Stomach (tissue), 9 donors: ENCODE data around the gene CACNA2D3. TPM values are rescaled to one million over a fixed set of nuclear protein-coding genes. Genes with fewer than 3 reads are reported as not detected.

Source experiments
- DNase-seq, 2 donors: peaks; one replicate each; pipeline versions ENCODE4 v3.0.0 to v3.0.0-alpha.2; 2013 to 2019
- H3K27ac ChIP-seq, 5 donors: fragments of 200-600 bp in 4 of 5; sonication (generic) in 4 of 5; one replicate each; pipeline ENCODE4 v1.5.1; 2013 to 2019; ENCODE audit warnings: mild to moderate bottlenecking in 1 of 5, moderate library complexity in 1 of 5
- H3K27me3 ChIP-seq, 3 donors: fragments of 200-600 bp; sonication (generic); one replicate each; pipeline ENCODE4 v1.5.1; 2017 to 2019; ENCODE audit warnings: mixed run types in 1 of 3
- H3K36me3 ChIP-seq, 4 donors: fragments of 200-600 bp; sonication (generic); 1 replicate in 3 of 4; 2 replicates in 1 of 4; pipeline ENCODE4 v1.5.1; 2016 to 2019
- H3K4me1 ChIP-seq, 4 donors: fragments of 200-600 bp; sonication (generic); one replicate each; pipeline ENCODE4 v1.5.1; 2016 to 2019
- H3K4me3 ChIP-seq, 4 donors: fragments of 200-600 bp; sonication (generic) in 3 of 4; one replicate each; pipeline ENCODE4 v1.5.1; 2016 to 2019; ENCODE audit warnings: mild to moderate bottlenecking in 1 of 4
- H3K9me3 ChIP-seq, 4 donors: fragments of 200-600 bp; sonication (generic); one replicate each; pipeline ENCODE4 v1.5.1; 2016 to 2019
- EP300 ChIP-seq: sonication (generic); formaldehyde crosslinking; IDR thresholded peaks from one replicate; pipeline ENCODE4 v1.6.1; 2017; ENCODE audit warnings: antibody characterized with exemption
- POLR2A ChIP-seq, 4 donors: fragments of 450-650 bp; IDR thresholded peaks; one replicate each; pipeline ENCODE4 v1.6.1; 2016; ENCODE audit warnings: antibody characterized with exemption in 4 of 4, control low read depth in 2 of 4, mild to moderate bottlenecking in 1 of 4, moderate library complexity in 1 of 4
- POLR2AphosphoS5 ChIP-seq, 3 donors: sonication (generic); formaldehyde crosslinking; IDR thresholded peaks; one replicate each; pipeline ENCODE4 v1.6.1; 2016; ENCODE audit warnings: antibody characterized with exemption in 3 of 3
- WGBS, 5 donors: extraction: QIAGEN DNeasy Blood & Tissue Kit in 3 of 5; methylation state at CpG; one replicate each; pipeline versions ENCODE4 v1.1.5 to v1.1.7; 2013 to 2018; 5-methylcytosine and 5-hydroxymethylcytosine counted together
- intact Hi-C: fragments of 100-400 bp; cut with DNase I; formaldehyde crosslinking; loops from one replicate; pipeline ENCODE4 v1.15.1; 2023; ENCODE audit warnings: low total_unique reads
- polyA plus RNA-seq, 3 donors: library from polyadenylated mRNA; stranded (reverse); fragments of 200-250 nt; gene quantifications; one replicate each; pipeline ENCODE4 v1.2.3, GENCODE V29; 2013
- total RNA-seq, 5 donors: library from RNA; depleted of rRNA; stranded (reverse); fragments of >200 nt; gene quantifications; one replicate each; pipeline versions ENCODE4 v1.1.0 to v1.2.3, GENCODE V29; 2014 to 2016
- TF ChIP-seq, protein P1 (sequence below), 7 experiments: fragments of 450-650 bp in 4 of 7; fragments of 200-600 bp in 3 of 7; sonication (generic) in 3 of 7; IDR thresholded peaks; one replicate each; pipeline ENCODE4 v1.5.1; 2016 to 2019; ENCODE audit warnings: antibody characterized with exemption in 7 of 7, control low read depth in 2 of 7, mild to moderate bottlenecking in 1 of 7
- donor health status: healthy with polysubstance abuse.
- donor health status: Bipolar disorder and iron deficiency.
- donor health status: healthy.

The CACNA2D3 gene
- total and polyA plus RNA-seq, 8 donors = 0.56 to 54.0 (median 2.9) TPM; not detected in 1

DNA sequence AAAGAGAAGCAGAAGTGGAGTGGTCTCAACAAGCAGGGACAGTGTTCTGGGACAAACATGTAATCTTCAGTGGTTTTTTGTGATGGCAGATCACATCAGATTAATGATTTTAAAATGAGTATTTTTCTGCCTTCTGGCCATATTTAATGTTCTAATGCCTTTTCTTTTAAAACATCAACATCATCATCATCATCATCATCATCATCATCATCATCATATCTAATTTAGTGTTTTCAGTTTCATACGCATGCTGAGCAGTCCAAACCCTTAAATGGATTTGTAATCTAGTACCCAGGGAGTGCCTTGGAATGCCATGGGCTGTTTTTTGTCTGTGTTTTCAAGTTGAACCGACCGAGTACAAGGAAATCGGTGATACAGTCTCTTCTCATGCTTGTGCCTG, 68.9 kb downstream of the CACNA2D3 start:
- H3K4me3 ChIP-seq = no peak overlapping the region
- no peak for TF ChIP-seq POLR2AphosphoS5 (IDR thresholded peaks at IDR 0.05)
- TF ChIP-seq EP300 = no peak
- TF ChIP-seq POLR2A (IDR thresholded peaks at IDR 0.05) = no peak
- TF ChIP-seq, protein P1, sequence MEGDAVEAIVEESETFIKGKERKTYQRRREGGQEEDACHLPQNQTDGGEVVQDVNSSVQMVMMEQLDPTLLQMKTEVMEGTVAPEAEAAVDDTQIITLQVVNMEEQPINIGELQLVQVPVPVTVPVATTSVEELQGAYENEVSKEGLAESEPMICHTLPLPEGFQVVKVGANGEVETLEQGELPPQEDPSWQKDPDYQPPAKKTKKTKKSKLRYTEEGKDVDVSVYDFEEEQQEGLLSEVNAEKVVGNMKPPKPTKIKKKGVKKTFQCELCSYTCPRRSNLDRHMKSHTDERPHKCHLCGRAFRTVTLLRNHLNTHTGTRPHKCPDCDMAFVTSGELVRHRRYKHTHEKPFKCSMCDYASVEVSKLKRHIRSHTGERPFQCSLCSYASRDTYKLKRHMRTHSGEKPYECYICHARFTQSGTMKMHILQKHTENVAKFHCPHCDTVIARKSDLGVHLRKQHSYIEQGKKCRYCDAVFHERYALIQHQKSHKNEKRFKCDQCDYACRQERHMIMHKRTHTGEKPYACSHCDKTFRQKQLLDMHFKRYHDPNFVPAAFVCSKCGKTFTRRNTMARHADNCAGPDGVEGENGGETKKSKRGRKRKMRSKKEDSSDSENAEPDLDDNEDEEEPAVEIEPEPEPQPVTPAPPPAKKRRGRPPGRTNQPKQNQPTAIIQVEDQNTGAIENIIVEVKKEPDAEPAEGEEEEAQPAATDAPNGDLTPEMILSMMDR (IDR thresholded peaks at IDR 0.05) = no peak
- no peak overlapping the region for H3K27ac ChIP-seq
- H3K9me3 ChIP-seq = no peaks in the 10 kb centered on the region
- WGBS, 5 donors = 79 to 88% (median 85%) methylated on average over 4 of the region's 4 CpGs
- no peaks in the 10 kb centered on the region for H3K4me1 ChIP-seq
- intact Hi-C loops = no loop called here
- no peaks in the 10 kb centered on the region for H3K36me3 ChIP-seq
- H3K27me3 ChIP-seq = no peaks in the 10 kb centered on the region
- no peak for DNase-seq

DNA sequence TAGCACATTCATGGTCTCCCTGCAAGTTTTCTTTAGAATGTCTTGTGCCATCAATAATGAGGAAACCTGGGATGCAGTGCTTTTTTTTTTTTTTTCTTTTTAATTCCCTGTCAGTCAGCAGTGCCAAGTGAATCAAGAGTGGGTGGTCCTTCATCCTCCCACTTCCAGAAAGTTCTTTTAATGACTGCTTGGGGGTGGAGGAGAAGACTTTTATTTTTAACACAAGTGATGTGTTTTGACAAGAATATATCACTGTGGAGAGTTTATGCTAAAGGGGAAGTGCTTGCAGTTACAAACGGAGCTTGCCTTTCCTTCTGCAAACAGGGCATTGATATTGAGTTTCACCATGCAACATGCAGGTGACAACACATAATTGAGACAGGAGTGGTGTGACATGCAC, 69.7 kb downstream of the CACNA2D3 start:
- H3K27ac ChIP-seq = no peak overlapping the region
- intact Hi-C loops = no loop called here
- no peak for TF ChIP-seq POLR2AphosphoS5 (IDR thresholded peaks at IDR 0.05)
- no peak for TF ChIP-seq EP300
- TF ChIP-seq, protein P1 (IDR thresholded peaks at IDR 0.05) = no peak
- no peak for TF ChIP-seq POLR2A (IDR thresholded peaks at IDR 0.05)
- WGBS, 5 donors = 4 to 32% (median 27%) methylated on average over 1 of the region's 1 CpG
- no peaks in the 10 kb centered on the region for H3K9me3 ChIP-seq
- H3K36me3 ChIP-seq = no peaks in the 10 kb centered on the region
- no peak for DNase-seq
- H3K4me1 ChIP-seq = no peaks in the 10 kb centered on the region
- no peaks in the 10 kb centered on the region for H3K27me3 ChIP-seq
- no peak overlapping the region for H3K4me3 ChIP-seq

DNA sequence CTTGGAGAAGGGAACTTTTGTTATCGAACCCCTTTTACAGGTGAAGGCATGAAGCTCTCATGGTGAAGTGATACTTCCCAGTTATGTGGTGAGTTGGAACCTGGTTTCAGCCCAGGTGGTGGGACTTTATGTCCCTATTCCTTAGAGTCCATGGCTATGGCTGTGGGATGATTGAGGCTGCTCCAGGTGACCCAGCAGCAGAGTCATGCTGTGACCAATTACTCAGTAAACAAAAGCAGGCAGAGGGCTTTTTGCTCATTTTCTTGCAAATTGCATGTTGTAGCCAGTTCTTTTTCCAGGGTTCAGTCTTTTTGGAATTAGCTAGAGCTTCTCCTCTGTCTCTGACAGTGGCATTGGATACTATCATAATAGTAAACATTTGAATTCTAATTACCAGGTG, 70.7 kb downstream of the CACNA2D3 start:
- no peak overlapping the region for H3K4me3 ChIP-seq
- no peaks in the 10 kb centered on the region for H3K4me1 ChIP-seq
- no peaks in the 10 kb centered on the region for H3K9me3 ChIP-seq
- WGBS, 5 donors = 60 to 95% (median 85%) methylated on average over 1 of the region's 1 CpG
- H3K27ac ChIP-seq = no peak overlapping the region
- no peaks in the 10 kb centered on the region for H3K27me3 ChIP-seq
- intact Hi-C loops = no loop called here
- no peaks in the 10 kb centered on the region for H3K36me3 ChIP-seq
- DNase-seq = no peak
- TF ChIP-seq POLR2AphosphoS5 (IDR thresholded peaks at IDR 0.05) (no peak), POLR2A (IDR thresholded peaks at IDR 0.05) (no peak), EP300 (no peak)
- TF ChIP-seq, protein P1 (IDR thresholded peaks at IDR 0.05) = no peak

GRCh38 chr3:54196360-54196991, 74.1 kb downstream of the CACNA2D3 start:
- Histone ChIP-seq H3K27ac (no peak overlapping the region), H3K36me3 (no peaks in the 10 kb centered on the region), H3K27me3 (no peaks in the 10 kb centered on the region), H3K9me3 (no peaks in the 10 kb centered on the region), H3K4me3 (no peak overlapping the region), H3K4me1 (no peaks in the 10 kb centered on the region)
- intact Hi-C loops = no loop called here
- no peak for TF ChIP-seq POLR2A (IDR thresholded peaks at IDR 0.05)
- TF ChIP-seq, protein P1 (IDR thresholded peaks at IDR 0.05) = no peak
- no peak for TF ChIP-seq POLR2AphosphoS5 (IDR thresholded peaks at IDR 0.05)
- no peak for TF ChIP-seq EP300
- WGBS, 5 donors = 68 to 77% (median 73%) methylated on average over 9 of the region's 9 CpGs
- no peak for DNase-seq
